Liver (tissue), 9 donors: ENCODE results near the gene ZIK1. TPM values are rescaled to one million over a fixed set of nuclear protein-coding genes. Genes with fewer than 3 reads are reported as not detected.

ENCODE experiments used
- DNase-seq: peaks from one replicate; pipeline ENCODE4 v3.0.0-alpha.2; 2017; ENCODE audit warnings: low spot score
- H3K27ac ChIP-seq, 2 donors: one replicate each; pipeline ENCODE4 v1.7.0; 2013; ENCODE audit warnings: inconsistent platforms in 2 of 2, low read length in 2 of 2, control low read depth in 1 of 2, low read depth in 1 of 2, mild to moderate bottlenecking in 1 of 2
- H3K27me3 ChIP-seq, 4 donors: one replicate each; pipeline versions ENCODE4 v1.6.1 to v1.7.0; 2013; ENCODE audit warnings: low read length in 3 of 4, inconsistent platforms in 1 of 4, mild to moderate bottlenecking in 1 of 4, moderate library complexity in 1 of 4; ENCODE audit not compliant: control insufficient read depth in 4 of 4, insufficient read depth in 4 of 4
- H3K36me3 ChIP-seq, 4 donors: one replicate each; pipeline versions ENCODE4 v1.6.1 to v1.7.0; 2013; ENCODE audit warnings: low read length in 3 of 4, mild to moderate bottlenecking in 3 of 4, low read depth in 1 of 4, moderate library complexity in 1 of 4; ENCODE audit not compliant: control insufficient read depth in 4 of 4, insufficient read depth in 3 of 4
- H3K4me1 ChIP-seq, 4 donors: one replicate each; pipeline versions ENCODE4 v1.6.1 to v1.7.0; 2013; ENCODE audit warnings: low read length in 3 of 4, mild to moderate bottlenecking in 3 of 4, moderate library complexity in 1 of 4; ENCODE audit not compliant: control insufficient read depth in 4 of 4, insufficient read depth in 4 of 4
- H3K4me3 ChIP-seq, 3 donors: one replicate each; pipeline versions ENCODE4 v1.6.1 to v1.7.0; 2013; ENCODE audit warnings: low read length in 3 of 3, control low read depth in 1 of 3, low read depth in 1 of 3, mild to moderate bottlenecking in 1 of 3
- H3K9ac ChIP-seq, 2 donors: one replicate each; pipeline ENCODE4 v1.7.0; 2013; ENCODE audit warnings: low read length in 2 of 2, mild to moderate bottlenecking in 2 of 2, moderate library complexity in 2 of 2, control low read depth in 1 of 2, low read depth in 1 of 2
- H3K9me3 ChIP-seq, 4 donors: one replicate each; pipeline versions ENCODE4 v1.6.1 to v1.7.0; 2013; ENCODE audit warnings: low read length in 3 of 4; ENCODE audit not compliant: control insufficient read depth in 4 of 4
- CTCF ChIP-seq: fragments of 150-350 bp; IDR thresholded peaks from 2 replicates; pipeline ENCODE4 v1.5.1; 2017; ENCODE audit warnings: improper control_type of control experiment, low read depth, low read length; ENCODE audit not compliant: missing input control
- EGR1 ChIP-seq, 2 donors: IDR thresholded peaks; 2 replicates each; pipeline ENCODE4 v1.6.1; 2016 to 2018; ENCODE audit warnings: antibody characterized with exemption in 2 of 2, low read depth in 2 of 2
- FOXA1 ChIP-seq: IDR thresholded peaks from 2 replicates; pipeline ENCODE4 v1.6.1; 2016; ENCODE audit warnings: antibody characterized with exemption
- FOXA2 ChIP-seq: IDR thresholded peaks from 2 replicates; pipeline ENCODE4 v1.6.1; 2016; ENCODE audit warnings: antibody characterized with exemption
- GABPA ChIP-seq, 2 donors: IDR thresholded peaks in 1 of 2; conservative IDR thresholded peaks in 1 of 2; 2 replicates each; pipeline ENCODE4 v1.6.1; 2016; ENCODE audit warnings: antibody characterized with exemption in 2 of 2, mild to moderate bottlenecking in 1 of 2, moderate library complexity in 1 of 2
- HNF4A ChIP-seq, 2 donors: conservative IDR thresholded peaks; 2 replicates each; pipeline ENCODE4 v1.6.1; 2016; ENCODE audit warnings: antibody characterized with exemption in 2 of 2, mild to moderate bottlenecking in 2 of 2
- HNF4G ChIP-seq: IDR thresholded peaks from 2 replicates; pipeline ENCODE4 v1.6.1; 2016; ENCODE audit warnings: antibody characterized with exemption
- JUND ChIP-seq, 2 donors: IDR thresholded peaks; 2 replicates each; pipeline ENCODE4 v1.6.1; 2016; ENCODE audit warnings: antibody characterized with exemption in 2 of 2
- NR2F2 ChIP-seq: IDR thresholded peaks from 2 replicates; pipeline ENCODE4 v1.6.1; 2016; ENCODE audit warnings: antibody characterized with exemption
- RAD21 ChIP-seq, 2 donors: IDR thresholded peaks; 2 replicates each; pipeline ENCODE4 v1.6.1; 2016; ENCODE audit warnings: antibody characterized with exemption in 2 of 2, mild to moderate bottlenecking in 2 of 2
- RXRA ChIP-seq, 2 donors: IDR thresholded peaks; 2 replicates each; pipeline ENCODE4 v1.6.1; 2017 to 2018; ENCODE audit warnings: antibody characterized with exemption in 2 of 2, mild to moderate bottlenecking in 1 of 2
- SP1 ChIP-seq: IDR thresholded peaks from 2 replicates; pipeline ENCODE4 v1.6.1; 2018; ENCODE audit warnings: antibody characterized with exemption, mild to moderate bottlenecking
- TAF1 ChIP-seq: conservative IDR thresholded peaks from 2 replicates; pipeline ENCODE4 v1.6.1; 2016; ENCODE audit warnings: antibody characterized with exemption, mild to moderate bottlenecking
- YY1 ChIP-seq: IDR thresholded peaks from 2 replicates; pipeline ENCODE4 v1.6.1; 2016; ENCODE audit warnings: antibody characterized with exemption, mild to moderate bottlenecking
- ZBTB33 ChIP-seq: IDR thresholded peaks from 2 replicates; pipeline ENCODE4 v1.6.1; 2016; ENCODE audit warnings: antibody characterized with exemption
- WGBS: extraction: QIAGEN DNeasy Blood & Tissue Kit; methylation state at CpG from one replicate; pipeline ENCODE4 v1.1.7; 2013; 5-methylcytosine and 5-hydroxymethylcytosine counted together
- polyA plus RNA-seq, 2 donors: library from polyadenylated mRNA; stranded (reverse) in 1 of 2; unstranded in 1 of 2; fragments of 200-250 nt in 1 of 2; fragments of >200 nt in 1 of 2; fragmentation: Nextera tagmentation in 1 of 2; extraction: Ambion mirVana in 1 of 2; gene quantifications; one replicate each; pipeline versions ENCODE4 v1.2.1 to v1.2.3, GENCODE V29; 2013 to 2015
- total RNA-seq, 2 donors: library from RNA; depleted of rRNA; stranded (reverse); fragments of >200 nt; gene quantifications; one replicate each; pipeline ENCODE4 v1.2.3, GENCODE V29; 2014
- TF ChIP-seq, protein P1 (sequence below): IDR thresholded peaks from 2 replicates; pipeline ENCODE4 v1.6.1; 2016; ENCODE audit warnings: antibody characterized with exemption, mild to moderate bottlenecking
- TF ChIP-seq, protein P2 (sequence below): IDR thresholded peaks from 2 replicates; pipeline ENCODE4 v1.6.1; 2016; ENCODE audit warnings: antibody characterized with exemption
- TF ChIP-seq, protein P3 (sequence below): IDR thresholded peaks from 2 replicates; pipeline ENCODE4 v1.6.1; 2016; ENCODE audit warnings: antibody characterized with exemption
- donor health status: healthy.
- donor health status: healthy.
- donor health status: healthy.
- donor health status: healthy.
- donor health status: healthy.

Gene ZIK1
- total and polyA plus RNA-seq, 4 donors: 0.29 to 8.6 (median 0.88) TPM

GRCh38 chr19:57642396-57643046 is 58.6 kb downstream of the ZIK1 start:
- no peaks in the 10 kb centered on the region for H3K4me1 ChIP-seq
- no peaks in the 10 kb centered on the region for H3K27me3 ChIP-seq
- H3K27ac ChIP-seq: no peak overlapping the region
- H3K9ac ChIP-seq: no peak overlapping the region
- H3K9me3 ChIP-seq: peaks cover 33 to 60% (median 56%) of the 10 kb centered on the region in 4 donors
- H3K36me3 ChIP-seq: peaks cover 16 to 49% (median 43%) of the 10 kb centered on the region in 4 donors
- DNase-seq: no peak
- H3K4me3 ChIP-seq: peak overlapping the region in 2 of 3 donors; percentile 43 to 66
- no peak for TF ChIP-seq EGR1 (IDR thresholded peaks at IDR 0.05; ENCODE audit: low read depth in 2 of 2)
- TF ChIP-seq FOXA1: no peak
- no peak for TF ChIP-seq RAD21 (IDR thresholded peaks at IDR 0.05)
- TF ChIP-seq RXRA (IDR thresholded peaks at IDR 0.05): no peak
- TF ChIP-seq, protein P1, sequence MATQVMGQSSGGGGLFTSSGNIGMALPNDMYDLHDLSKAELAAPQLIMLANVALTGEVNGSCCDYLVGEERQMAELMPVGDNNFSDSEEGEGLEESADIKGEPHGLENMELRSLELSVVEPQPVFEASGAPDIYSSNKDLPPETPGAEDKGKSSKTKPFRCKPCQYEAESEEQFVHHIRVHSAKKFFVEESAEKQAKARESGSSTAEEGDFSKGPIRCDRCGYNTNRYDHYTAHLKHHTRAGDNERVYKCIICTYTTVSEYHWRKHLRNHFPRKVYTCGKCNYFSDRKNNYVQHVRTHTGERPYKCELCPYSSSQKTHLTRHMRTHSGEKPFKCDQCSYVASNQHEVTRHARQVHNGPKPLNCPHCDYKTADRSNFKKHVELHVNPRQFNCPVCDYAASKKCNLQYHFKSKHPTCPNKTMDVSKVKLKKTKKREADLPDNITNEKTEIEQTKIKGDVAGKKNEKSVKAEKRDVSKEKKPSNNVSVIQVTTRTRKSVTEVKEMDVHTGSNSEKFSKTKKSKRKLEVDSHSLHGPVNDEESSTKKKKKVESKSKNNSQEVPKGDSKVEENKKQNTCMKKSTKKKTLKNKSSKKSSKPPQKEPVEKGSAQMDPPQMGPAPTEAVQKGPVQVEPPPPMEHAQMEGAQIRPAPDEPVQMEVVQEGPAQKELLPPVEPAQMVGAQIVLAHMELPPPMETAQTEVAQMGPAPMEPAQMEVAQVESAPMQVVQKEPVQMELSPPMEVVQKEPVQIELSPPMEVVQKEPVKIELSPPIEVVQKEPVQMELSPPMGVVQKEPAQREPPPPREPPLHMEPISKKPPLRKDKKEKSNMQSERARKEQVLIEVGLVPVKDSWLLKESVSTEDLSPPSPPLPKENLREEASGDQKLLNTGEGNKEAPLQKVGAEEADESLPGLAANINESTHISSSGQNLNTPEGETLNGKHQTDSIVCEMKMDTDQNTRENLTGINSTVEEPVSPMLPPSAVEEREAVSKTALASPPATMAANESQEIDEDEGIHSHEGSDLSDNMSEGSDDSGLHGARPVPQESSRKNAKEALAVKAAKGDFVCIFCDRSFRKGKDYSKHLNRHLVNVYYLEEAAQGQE: no peak
- no peak for TF ChIP-seq HNF4A (conservative IDR thresholded peaks at IDR 0.05)
- no peak for TF ChIP-seq FOXA2
- no peak for TF ChIP-seq NR2F2
- TF ChIP-seq CTCF: no peak
- no peak for TF ChIP-seq YY1
- TF ChIP-seq, protein P2, sequence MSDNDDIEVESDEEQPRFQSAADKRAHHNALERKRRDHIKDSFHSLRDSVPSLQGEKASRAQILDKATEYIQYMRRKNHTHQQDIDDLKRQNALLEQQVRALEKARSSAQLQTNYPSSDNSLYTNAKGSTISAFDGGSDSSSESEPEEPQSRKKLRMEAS: no peak
- no peak for TF ChIP-seq SP1
- TF ChIP-seq, protein P3, sequence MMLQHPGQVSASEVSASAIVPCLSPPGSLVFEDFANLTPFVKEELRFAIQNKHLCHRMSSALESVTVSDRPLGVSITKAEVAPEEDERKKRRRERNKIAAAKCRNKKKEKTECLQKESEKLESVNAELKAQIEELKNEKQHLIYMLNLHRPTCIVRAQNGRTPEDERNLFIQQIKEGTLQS: no peak
- no peak for TF ChIP-seq JUND (IDR thresholded peaks at IDR 0.05)
- no peak for TF ChIP-seq TAF1
- no peak for TF ChIP-seq GABPA (IDR thresholded peaks at IDR 0.05 in 1 of 2, conservative IDR thresholded peaks at IDR 0.05 in 1 of 2)
- TF ChIP-seq HNF4G: no peak
- TF ChIP-seq ZBTB33: no peak
- 96% methylated on average over 4 of the region's 4 CpGs for WGBS

Other genes with a start within 250 kb of the ZIK1 start
- gene ZNF304, start 232.9 kb upstream of the ZIK1 start, total RNA-seq: 1 to 10 TPM; 3.2 to 5.6 TPM
- 1 to 10 TPM in 1 of 2 donors, under 1 TPM in 1; 0.90 to 1.3 TPM for gene ZNF304, start 232.9 kb upstream of the ZIK1 start, polyA plus RNA-seq
- gene TRAPPC2B, start 220.6 kb upstream of the ZIK1 start, total RNA-seq: 1 to 10 TPM; 2.8 to 6.1 TPM
- 1 to 10 TPM; 3.1 to 4.2 TPM for gene TRAPPC2B, start 220.6 kb upstream of the ZIK1 start, polyA plus RNA-seq
- gene ZNF547, start 220.6 kb upstream of the ZIK1 start, total RNA-seq: 1 to 10 TPM; 1.7 to 1.8 TPM
- under 1 TPM; 0.22 to 0.33 TPM for gene ZNF547, start 220.6 kb upstream of the ZIK1 start, polyA plus RNA-seq
- gene ZNF548, start 194.3 kb upstream of the ZIK1 start, total RNA-seq: 10 to 100 TPM in 1 of 2 donors, 1 to 10 TPM in 1; 7.3 to 13.9 TPM
- 1 to 10 TPM; 1.8 to 3.4 TPM for gene ZNF548, start 194.3 kb upstream of the ZIK1 start, polyA plus RNA-seq
- 1 to 10 TPM; 7.6 to 8.2 TPM for gene ZNF17, start 173.0 kb upstream of the ZIK1 start, total RNA-seq
- gene ZNF17, start 173.0 kb upstream of the ZIK1 start, polyA plus RNA-seq: 1 to 10 TPM; 1.2 to 1.4 TPM
- 10 to 100 TPM in 1 of 2 donors, 1 to 10 TPM in 1; 5.9 to 11.6 TPM for gene ZNF749, start 148.8 kb upstream of the ZIK1 start, total RNA-seq
- 1 to 10 TPM in 1 of 2 donors, under 1 TPM in 1; 0.83 to 5.4 TPM for gene ZNF749, start 148.8 kb upstream of the ZIK1 start, polyA plus RNA-seq
- under 1 TPM; 0.42 to 0.98 TPM for gene VN1R1, start 127.0 kb upstream of the ZIK1 start, total RNA-seq
- gene VN1R1, start 127.0 kb upstream of the ZIK1 start, polyA plus RNA-seq: under 1 TPM; 0.14 to 0.19 TPM
- 10 to 100 TPM in 1 of 2 donors, 1 to 10 TPM in 1; 5.4 to 11.1 TPM for gene ZNF772, start 106.6 kb upstream of the ZIK1 start, total RNA-seq
- gene ZNF772, start 106.6 kb upstream of the ZIK1 start, polyA plus RNA-seq: 1 to 10 TPM in 1 of 2 donors, under 1 TPM in 1; 0.81 to 1.6 TPM
- gene ZNF419, start 96.4 kb upstream of the ZIK1 start, total RNA-seq: 10 to 100 TPM in 1 of 2 donors, 1 to 10 TPM in 1; 4.2 to 12.4 TPM
- 1 to 10 TPM; 1.9 to 3.2 TPM for gene ZNF419, start 96.4 kb upstream of the ZIK1 start, polyA plus RNA-seq
- gene ZNF773, start 84.2 kb upstream of the ZIK1 start, total RNA-seq: 1 to 10 TPM; 7.3 to 7.4 TPM
- gene ZNF773, start 84.2 kb upstream of the ZIK1 start, polyA plus RNA-seq: 1 to 10 TPM; 1.4 to 1.7 TPM
- gene ZNF549, start 56.8 kb upstream of the ZIK1 start, total RNA-seq: 1 to 10 TPM; 2.3 to 4.5 TPM
- gene ZNF549, start 56.8 kb upstream of the ZIK1 start, polyA plus RNA-seq: under 1 TPM; 0.66 to 0.67 TPM
- 1 to 10 TPM; 4.4 to 4.8 TPM for gene ZNF550, start 24.3 kb upstream of the ZIK1 start, total RNA-seq
- 1 to 10 TPM in 1 of 2 donors, under 1 TPM in 1; 0.96 to 3.0 TPM for gene ZNF550, start 24.3 kb upstream of the ZIK1 start, polyA plus RNA-seq
- 1 to 10 TPM; 1.5 to 2.9 TPM for gene ZNF416, start 5.2 kb upstream of the ZIK1 start, total RNA-seq
- gene ZNF416, start 5.2 kb upstream of the ZIK1 start, polyA plus RNA-seq: under 1 TPM; 0.97 to 0.99 TPM
- 1 to 10 TPM; 1.4 to 7.1 TPM for gene ZNF530, start 15.7 kb downstream of the ZIK1 start, total RNA-seq
- 1 to 10 TPM in 1 of 2 donors, under 1 TPM in 1; 0.86 to 1.4 TPM for gene ZNF530, start 15.7 kb downstream of the ZIK1 start, polyA plus RNA-seq
- gene ZNF134, start 30.1 kb downstream of the ZIK1 start, total RNA-seq: 10 to 100 TPM in 1 of 2 donors, 1 to 10 TPM in 1; 6.9 to 12.1 TPM
- 1 to 10 TPM; 1.5 to 4.0 TPM for gene ZNF134, start 30.1 kb downstream of the ZIK1 start, polyA plus RNA-seq
- 1 to 10 TPM; 4.4 to 7.0 TPM for gene ZNF211, start 49.0 kb downstream of the ZIK1 start, total RNA-seq
- gene ZNF211, start 49.0 kb downstream of the ZIK1 start, polyA plus RNA-seq: 1 to 10 TPM; 2.0 to 2.3 TPM
- not detected for gene ZSCAN4, start 84.8 kb downstream of the ZIK1 start, total RNA-seq
- gene ZSCAN4, start 84.8 kb downstream of the ZIK1 start, polyA plus RNA-seq: not detected
- 10 to 100 TPM in 1 of 2 donors, 1 to 10 TPM in 1; 3.1 to 10.5 TPM for gene ZNF551, start 97.8 kb downstream of the ZIK1 start, total RNA-seq
- 1 to 10 TPM in 1 of 2 donors, under 1 TPM in 1; 0.79 to 1.0 TPM for gene ZNF551, start 97.8 kb downstream of the ZIK1 start, polyA plus RNA-seq
- 1 to 10 TPM; 2.2 to 4.7 TPM for gene ZNF154, start 125.1 kb downstream of the ZIK1 start, total RNA-seq
- gene ZNF154, start 125.1 kb downstream of the ZIK1 start, polyA plus RNA-seq: under 1 TPM; 0.32 to 0.36 TPM
- 1 to 10 TPM; 2.4 to 9.3 TPM for gene ZNF671, start 143.5 kb downstream of the ZIK1 start, total RNA-seq
- gene ZNF671, start 143.5 kb downstream of the ZIK1 start, polyA plus RNA-seq: 1 to 10 TPM in 1 of 2 donors, under 1 TPM in 1; 0.78 to 1.6 TPM
- gene ZNF776, start 162.7 kb downstream of the ZIK1 start, total RNA-seq: 10 to 100 TPM in 1 of 2 donors, 1 to 10 TPM in 1; 8.7 to 20.3 TPM
- 1 to 10 TPM; 2.0 to 4.1 TPM for gene ZNF776, start 162.7 kb downstream of the ZIK1 start, polyA plus RNA-seq
- 10 to 100 TPM; 10.4 to 11.8 TPM for gene ZNF586, start 185.5 kb downstream of the ZIK1 start, total RNA-seq
- gene ZNF586, start 185.5 kb downstream of the ZIK1 start, polyA plus RNA-seq: 1 to 10 TPM; 2.3 to 3.1 TPM
- gene ZNF552, start 230.8 kb downstream of the ZIK1 start, total RNA-seq: 10 to 100 TPM in 1 of 2 donors, 1 to 10 TPM in 1; 5.4 to 16.1 TPM
- 1 to 10 TPM; 3.1 to 5.5 TPM for gene ZNF552, start 230.8 kb downstream of the ZIK1 start, polyA plus RNA-seq
- gene ZNF587B, start 246.2 kb downstream of the ZIK1 start, total RNA-seq: 10 to 100 TPM; 10.2 to 30.2 TPM
- 1 to 10 TPM; 3.0 to 3.6 TPM for gene ZNF587B, start 246.2 kb downstream of the ZIK1 start, polyA plus RNA-seq